Left forelimb (tissue), 1 donor: ENCODE results near the gene C12orf43.

Experiments
- DNase-seq: peaks from one replicate; pipeline ENCODE4 v3.0.0-alpha.2; 2018; ENCODE audit warnings: low spot score

The C12orf43 gene

GRCh38 chr12:120999191-121000120 lies 16.8 kb downstream of the C12orf43 start:
- no peak for DNase-seq

- no peak for DNase-seq
These were observed 17.9 kb downstream of the C12orf43 start for GRCh38 chr12:120998435-120998834.

GRCh38 chr12:120997448-120997847 lies 18.8 kb downstream of the C12orf43 start:
- DNase-seq: no peak

- DNase-seq: no peak
These were observed 20.0 kb downstream of the C12orf43 start for GRCh38 chr12:120996133-120996746.

- no peak for DNase-seq
These were observed 21.5 kb downstream of the C12orf43 start for GRCh38 chr12:120994589-120995337.

- DNase-seq: no peak
These were observed 22.2 kb downstream of the C12orf43 start for GRCh38 chr12:120994059-120994458.

- no peak for DNase-seq
These were observed 22.8 kb downstream of the C12orf43 start for GRCh38 chr12:120993496-120993895.

- no peak for DNase-seq
These were observed 23.3 kb downstream of the C12orf43 start for GRCh38 chr12:120992989-120993388.

GRCh38 chr12:120991965-120992364 lies 24.3 kb downstream of the C12orf43 start:
- no peak for DNase-seq

- no peak for DNase-seq
These were observed 25.7 kb downstream of the C12orf43 start for GRCh38 chr12:120990487-120991055.

GRCh38 chr12:120989687-120990086 lies 26.6 kb downstream of the C12orf43 start:
- DNase-seq: no peak

GRCh38 chr12:120988658-120989057 lies 27.6 kb downstream of the C12orf43 start:
- DNase-seq: no peak

- DNase-seq: no peak
These were observed 28.1 kb downstream of the C12orf43 start for GRCh38 chr12:120988234-120988633.

- no peak for DNase-seq
These were observed 31.9 kb downstream of the C12orf43 start for GRCh38 chr12:120984351-120984898.

- DNase-seq: no peak
These were observed 32.5 kb downstream of the C12orf43 start for GRCh38 chr12:120983759-120984158.

- no peak for DNase-seq
These were observed 33.6 kb downstream of the C12orf43 start for GRCh38 chr12:120982659-120983058.

GRCh38 chr12:120981407-120981941 lies 34.8 kb downstream of the C12orf43 start:
- DNase-seq: no peak

- DNase-seq: no peak
These were observed 35.4 kb downstream of the C12orf43 start for GRCh38 chr12:120980800-120981368.

GRCh38 chr12:120979862-120980696 lies 36.2 kb downstream of the C12orf43 start:
- DNase-seq: no peak

GRCh38 chr12:120979220-120979861 lies 36.9 kb downstream of the C12orf43 start:
- no peak for DNase-seq
